Airway epithelial cell (primary cell): ENCODE results near the gene SYNCRIP. TPM values are rescaled to one million over a fixed set of nuclear protein-coding genes. Genes with fewer than 3 reads are reported as not detected.

ENCODE experiments used
- total RNA-seq: library from RNA; depleted of rRNA; stranded (reverse); fragments of >200 nt; gene quantifications from 2 replicates; pipeline ENCODE4 v1.2.3, GENCODE V29; 2015

The SYNCRIP gene
- total RNA-seq: 54.6 and 66.9 TPM in 2 replicates

GRCh38 chr6:85642774-85643536 is at the start of gene SYNCRIP:
Gene SYNCRIP (minus strand): TSS chr6:85642886. CDS start chr6:85641439, 1,447 bp downstream.

GRCh38 chr6:85593438-85594196 is 49.1 kb downstream of the SYNCRIP start, which contains the start of gene SNX14:
Gene SNX14 (minus strand): TSS chr6:85593858. CDS start chr6:85593718, 140 bp downstream.

Other genes starting within 250 kb of the SYNCRIP start
- 50.2 and 60.2 TPM in 2 replicates for gene NT5E, start 192.8 kb downstream of the SYNCRIP start, total RNA-seq
- 42.5 and 88.8 TPM in 2 replicates for gene SNX14, start 49.0 kb downstream of the SYNCRIP start, total RNA-seq